Erythroblast (primary cell): ENCODE data around the gene NAPSA.

Experiments
- GATA1 ChIP-seq: IDR thresholded peaks from 2 replicates; pipeline ENCODE4 v1.6.1; 2011; ENCODE audit warnings: low read depth, mild to moderate bottlenecking, control low read depth, low read length, moderate library complexity
- POLR2A ChIP-seq: IDR thresholded peaks from 2 replicates; pipeline ENCODE4 v1.6.1; 2011; ENCODE audit warnings: mild to moderate bottlenecking, low read length

GRCh38 chr19:50362656-50363424 is 2.6 kb downstream of the NAPSA start:
- TF ChIP-seq POLR2A (no peak), GATA1 (no peak)
